ENCODE data around the gene MAP4K4.

- no peak for TF ChIP-seq CTCF (optimal IDR thresholded peaks at IDR 0.05 in 1 of 3, IDR thresholded peaks at IDR 0.05 in 1 of 3, conservative IDR thresholded peaks at IDR 0.05 in 1 of 3; ENCODE audit: extremely low read depth in 1 of 3, insufficient read depth in 2 of 3, low read length in 3 of 3)
- TF ChIP-seq EZH2 (IDR thresholded peaks at IDR 0.05; ENCODE audit: low read length) = no peak
These were observed 198.4 kb downstream of the MAP4K4 start for GRCh38 chr2:101895819-101896322.
